Neural cell (in vitro differentiated cells): Measurements from ENCODE around the gene WDR12. TPM values are rescaled to one million over a fixed set of nuclear protein-coding genes. Genes with fewer than 3 reads are reported as not detected.

Source experiments
- H2AFZ ChIP-seq: fragments of 200-600, 300-800 bp; sonication (generic), shearing (Covaris generic); 2 replicates; pipeline ENCODE4 v1.6.0; 2014; ENCODE audit warnings: low read depth, mild to moderate bottlenecking, antibody characterized with exemption, low read length, moderate library complexity
- H3F3A ChIP-seq: fragments of 200-600 bp; shearing (Covaris generic); 2 replicates; pipeline ENCODE4 v1.6.1; 2016; ENCODE audit warnings: mild to moderate bottlenecking, moderate library complexity, mixed read lengths, antibody characterized with exemption, low read length; ENCODE audit not compliant: insufficient read depth, poor library complexity, severe bottlenecking
- H3K27ac ChIP-seq: fragments of 200-600, 300-800 bp; sonication (generic), shearing (Covaris generic); 2 replicates; pipeline ENCODE4 v1.5.1; 2014; ENCODE audit warnings: mild to moderate bottlenecking, low read length, moderate library complexity
- H3K27me3 ChIP-seq: fragments of 300-800, 200-600 bp; sonication (generic), shearing (Covaris generic); 2 replicates; pipeline ENCODE4 v1.6.0; 2014; ENCODE audit warnings: mild to moderate bottlenecking, low read depth, low read length, moderate library complexity; ENCODE audit not compliant: insufficient read depth
- H3K36me3 ChIP-seq: fragments of 300-800, 200-600 bp; sonication (generic), shearing (Covaris generic); 2 replicates; pipeline ENCODE4 v1.5.1; 2014; ENCODE audit warnings: mild to moderate bottlenecking, antibody characterized with exemption, low read length, moderate library complexity; ENCODE audit not compliant: insufficient read depth
- H3K4me2 ChIP-seq: fragments of 300-800, 200-600 bp; sonication (generic), shearing (Covaris generic); 2 replicates; pipeline ENCODE4 v1.6.0; 2014; ENCODE audit warnings: mild to moderate bottlenecking, low read length
- H3K4me3 ChIP-seq: fragments of 300-800, 200-600 bp; sonication (generic), shearing (Covaris generic); 2 replicates; pipeline ENCODE4 v1.5.1; 2014; ENCODE audit warnings: mild to moderate bottlenecking, low read length, moderate library complexity
- H3K79me2 ChIP-seq: fragments of 200-600 bp; shearing (Covaris generic); replicated peaks from 2 replicates; pipeline ENCODE4 v1.6.0; 2014; ENCODE audit warnings: mild to moderate bottlenecking, low read length, moderate library complexity; ENCODE audit not compliant: insufficient read depth
- H3K9ac ChIP-seq: fragments of 300-800, 200-600 bp; sonication (generic), shearing (Covaris generic); 2 replicates; pipeline ENCODE4 v1.6.1; 2016; ENCODE audit warnings: mild to moderate bottlenecking, low read length, mixed read lengths
- H3K9me2 ChIP-seq: fragments of 200-600 bp; shearing (Covaris generic); 2 replicates; pipeline ENCODE4 v1.6.1; 2016; ENCODE audit warnings: mild to moderate bottlenecking, low read length, mixed read lengths; ENCODE audit not compliant: insufficient read depth
- H3K9me3 ChIP-seq: fragments of 200-600, 300-800 bp; sonication (generic), shearing (Covaris generic); 2 replicates; pipeline ENCODE4 v1.6.1; 2016; ENCODE audit warnings: mild to moderate bottlenecking, mixed run types, low read length, moderate library complexity, mixed read lengths
- H4K20me1 ChIP-seq: fragments of 200-600 bp; shearing (Covaris generic); 2 replicates; pipeline ENCODE4 v1.6.1; 2016; ENCODE audit warnings: mild to moderate bottlenecking, mixed run types; ENCODE audit not compliant: insufficient read depth
- CTCF ChIP-seq: fragments of 450-650 bp; IDR thresholded peaks from 2 replicates; pipeline ENCODE4 v1.5.1; 2014; ENCODE audit warnings: antibody characterized with exemption, mild to moderate bottlenecking, moderate library complexity; ENCODE audit not compliant: poor library complexity, severe bottlenecking
- EP300 ChIP-seq: fragments of 450-650 bp; conservative IDR thresholded peaks from 2 replicates; pipeline ENCODE4 v1.6.1; 2014; ENCODE audit warnings: antibody characterized with exemption, mild to moderate bottlenecking, moderate library complexity; ENCODE audit not compliant: poor library complexity, severe bottlenecking
- EZH2 ChIP-seq: fragments of 200-600, 300-800 bp; shearing (Covaris generic), sonication (generic); IDR thresholded peaks from 2 replicates; pipeline ENCODE4 v1.6.1; 2014; ENCODE audit warnings: antibody characterized with exemption, low read length, borderline replicate concordance, mild to moderate bottlenecking; ENCODE audit not compliant: insufficient read depth, poor library complexity, severe bottlenecking
- MXI1 ChIP-seq: fragments of 450-650 bp; conservative IDR thresholded peaks from 2 replicates; pipeline ENCODE4 v1.6.1; 2014; ENCODE audit warnings: antibody characterized with exemption, mild to moderate bottlenecking; ENCODE audit not compliant: poor library complexity, severe bottlenecking
- POLR2AphosphoS5 ChIP-seq: IDR thresholded peaks from 2 replicates; pipeline ENCODE4 v1.6.1; 2012
- RAD21 ChIP-seq: fragments of 450-650 bp; conservative IDR thresholded peaks from 2 replicates; pipeline ENCODE4 v1.6.1; 2014; ENCODE audit warnings: antibody characterized with exemption, mild to moderate bottlenecking, moderate library complexity
- SMC3 ChIP-seq: fragments of 450-650 bp; conservative IDR thresholded peaks from 2 replicates; pipeline ENCODE4 v1.6.1; 2014; ENCODE audit warnings: antibody characterized with exemption, mild to moderate bottlenecking, moderate library complexity; ENCODE audit not compliant: poor library complexity
- TAF1 ChIP-seq: IDR thresholded peaks from 2 replicates; pipeline ENCODE4 v1.6.1; 2012; ENCODE audit warnings: low read depth
- polyA plus RNA-seq: library from polyadenylated mRNA; depleted of rRNA; stranded (reverse); fragments of >200 nt; gene quantifications from 2 replicates; pipeline ENCODE4 v1.2.3, GENCODE V29; 2014
- TF ChIP-seq, protein P1 (sequence below): IDR thresholded peaks from 2 replicates; pipeline ENCODE4 v1.6.1; 2012; ENCODE audit warnings: borderline replicate concordance

The WDR12 gene
- polyA plus RNA-seq, 1 donor from 2014 or later, result 26.8 TPM

DNA sequence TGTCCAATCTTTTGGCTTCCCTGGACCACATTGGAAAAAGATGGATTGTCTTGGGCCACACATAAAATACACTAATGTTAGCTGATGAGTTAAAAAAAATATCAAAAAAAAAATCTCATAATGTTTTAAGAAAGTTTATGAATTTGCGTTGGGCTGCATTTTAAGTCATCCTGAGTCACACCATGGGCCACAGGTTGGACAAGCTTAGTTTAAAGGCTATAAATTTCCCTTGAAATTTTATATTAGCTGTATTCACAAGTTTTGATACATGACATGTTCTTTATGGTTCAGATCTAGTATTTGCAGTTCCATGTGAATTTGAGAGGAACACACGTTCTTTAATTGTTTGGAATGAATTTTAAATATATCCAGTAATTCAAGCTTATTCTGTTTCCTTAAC lies 22.5 kb upstream of the WDR12 start:
- TF ChIP-seq POLR2AphosphoS5 (no peak), RAD21 (no peak), EZH2 (no peak), SMC3 (no peak), TAF1 (no peak), CTCF (no peak), EP300 (no peak)
- TF ChIP-seq, protein P1, sequence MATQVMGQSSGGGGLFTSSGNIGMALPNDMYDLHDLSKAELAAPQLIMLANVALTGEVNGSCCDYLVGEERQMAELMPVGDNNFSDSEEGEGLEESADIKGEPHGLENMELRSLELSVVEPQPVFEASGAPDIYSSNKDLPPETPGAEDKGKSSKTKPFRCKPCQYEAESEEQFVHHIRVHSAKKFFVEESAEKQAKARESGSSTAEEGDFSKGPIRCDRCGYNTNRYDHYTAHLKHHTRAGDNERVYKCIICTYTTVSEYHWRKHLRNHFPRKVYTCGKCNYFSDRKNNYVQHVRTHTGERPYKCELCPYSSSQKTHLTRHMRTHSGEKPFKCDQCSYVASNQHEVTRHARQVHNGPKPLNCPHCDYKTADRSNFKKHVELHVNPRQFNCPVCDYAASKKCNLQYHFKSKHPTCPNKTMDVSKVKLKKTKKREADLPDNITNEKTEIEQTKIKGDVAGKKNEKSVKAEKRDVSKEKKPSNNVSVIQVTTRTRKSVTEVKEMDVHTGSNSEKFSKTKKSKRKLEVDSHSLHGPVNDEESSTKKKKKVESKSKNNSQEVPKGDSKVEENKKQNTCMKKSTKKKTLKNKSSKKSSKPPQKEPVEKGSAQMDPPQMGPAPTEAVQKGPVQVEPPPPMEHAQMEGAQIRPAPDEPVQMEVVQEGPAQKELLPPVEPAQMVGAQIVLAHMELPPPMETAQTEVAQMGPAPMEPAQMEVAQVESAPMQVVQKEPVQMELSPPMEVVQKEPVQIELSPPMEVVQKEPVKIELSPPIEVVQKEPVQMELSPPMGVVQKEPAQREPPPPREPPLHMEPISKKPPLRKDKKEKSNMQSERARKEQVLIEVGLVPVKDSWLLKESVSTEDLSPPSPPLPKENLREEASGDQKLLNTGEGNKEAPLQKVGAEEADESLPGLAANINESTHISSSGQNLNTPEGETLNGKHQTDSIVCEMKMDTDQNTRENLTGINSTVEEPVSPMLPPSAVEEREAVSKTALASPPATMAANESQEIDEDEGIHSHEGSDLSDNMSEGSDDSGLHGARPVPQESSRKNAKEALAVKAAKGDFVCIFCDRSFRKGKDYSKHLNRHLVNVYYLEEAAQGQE, result no peak
- Histone ChIP-seq H3K79me2 (no peaks in the 10 kb centered on the region), H3K9ac (no peak overlapping the region), H3K36me3 (no peaks in the 10 kb centered on the region), H2AFZ (no peak overlapping the region), H3K9me3 (no peaks in the 10 kb centered on the region), H3K4me3 (no peak overlapping the region), H3F3A (no peaks in the 10 kb centered on the region), H3K27ac (no peak overlapping the region), H3K9me2 (no peaks in the 10 kb centered on the region), H3K4me2 (no peak overlapping the region), H4K20me1 (no peaks in the 10 kb centered on the region), H3K27me3 (no peaks in the 10 kb centered on the region)

DNA sequence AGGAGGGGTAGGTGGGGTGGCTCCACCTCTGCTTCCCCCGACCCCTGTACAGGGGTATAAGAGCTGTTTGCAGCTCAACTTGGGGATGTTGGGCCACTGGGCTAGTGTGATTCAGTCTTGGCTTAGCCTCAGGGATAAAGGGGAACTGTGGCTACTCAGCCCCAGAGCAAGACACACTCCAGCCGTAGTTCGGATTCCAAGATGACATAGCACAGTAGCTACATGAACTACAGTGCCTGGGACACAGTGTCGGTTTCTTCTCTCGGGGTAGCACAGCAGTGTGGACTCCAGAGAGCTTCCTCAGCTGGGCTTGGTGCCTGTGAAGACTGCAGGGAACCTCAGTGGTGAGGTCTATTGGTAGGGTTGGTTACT lies 21.7 kb upstream of the WDR12 start:
- Histone ChIP-seq H3K79me2 (no peaks in the 10 kb centered on the region), H3K4me3 (no peak overlapping the region), H4K20me1 (no peaks in the 10 kb centered on the region), H3K9me3 (no peaks in the 10 kb centered on the region), H3F3A (no peaks in the 10 kb centered on the region), H3K27me3 (no peaks in the 10 kb centered on the region), H3K36me3 (no peaks in the 10 kb centered on the region), H3K9ac (no peak overlapping the region), H2AFZ (no peak overlapping the region), H3K4me2 (no peak overlapping the region), H3K9me2 (no peaks in the 10 kb centered on the region), H3K27ac (no peak overlapping the region)
- TF ChIP-seq MXI1 (no peak), TAF1 (no peak), RAD21 (no peak), POLR2AphosphoS5 (no peak), EZH2 (no peak), EP300 (no peak), SMC3 (no peak), CTCF (no peak)
- TF ChIP-seq, protein P1, result no peak
